NB4 (cell line): ENCODE results near the gene TMTC2.

ENCODE experiments used
- DNase-seq: peaks from one replicate; pipeline ENCODE4 v3.0.0; 2010; ENCODE audit warnings: low read depth
- H3K4me3 ChIP-seq: one replicate; pipeline ENCODE4 v1.5.1; 2011; ENCODE audit warnings: mild to moderate bottlenecking, low read depth, low read length, moderate library complexity
- MYC ChIP-seq: IDR thresholded peaks from 2 replicates; pipeline ENCODE4 v1.6.1; 2011; ENCODE audit warnings: low read depth, low read length
- POLR2A ChIP-seq: IDR thresholded peaks from 2 replicates; pipeline ENCODE4 v1.6.1; 2011; ENCODE audit warnings: mild to moderate bottlenecking; ENCODE audit not compliant: insufficient read length; ENCODE audit errors: extremely low read depth
- TF ChIP-seq, protein P1 (sequence below): IDR thresholded peaks from 2 replicates; pipeline ENCODE4 v1.6.1; 2011; ENCODE audit warnings: low read depth, low read length
- TF ChIP-seq, protein P2 (sequence below): IDR thresholded peaks from one replicate; pipeline ENCODE4 v1.5.1; 2012; ENCODE audit warnings: low read depth, low read length

The TMTC2 gene

DNA sequence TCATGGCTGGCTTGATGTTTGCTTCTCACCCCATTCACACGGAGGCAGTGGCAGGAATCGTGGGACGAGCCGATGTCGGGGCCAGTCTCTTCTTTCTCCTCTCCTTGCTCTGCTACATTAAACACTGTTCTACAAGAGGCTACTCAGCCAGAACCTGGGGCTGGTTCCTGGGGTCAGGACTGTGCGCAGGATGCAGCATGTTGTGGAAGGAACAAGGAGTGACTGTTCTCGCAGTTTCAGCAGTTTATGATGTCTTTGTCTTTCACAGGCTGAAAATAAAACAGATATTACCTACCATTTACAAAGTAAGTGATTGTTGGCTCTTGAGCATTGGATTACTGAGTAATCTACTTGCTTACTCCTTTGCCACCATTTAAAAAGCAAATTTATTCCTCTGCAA, 170.6 kb downstream of the TMTC2 start:
- no peak for TF ChIP-seq MYC
- TF ChIP-seq POLR2A = no peak
- TF ChIP-seq, protein P1, sequence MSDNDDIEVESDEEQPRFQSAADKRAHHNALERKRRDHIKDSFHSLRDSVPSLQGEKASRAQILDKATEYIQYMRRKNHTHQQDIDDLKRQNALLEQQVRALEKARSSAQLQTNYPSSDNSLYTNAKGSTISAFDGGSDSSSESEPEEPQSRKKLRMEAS = no peak
- TF ChIP-seq, protein P2, sequence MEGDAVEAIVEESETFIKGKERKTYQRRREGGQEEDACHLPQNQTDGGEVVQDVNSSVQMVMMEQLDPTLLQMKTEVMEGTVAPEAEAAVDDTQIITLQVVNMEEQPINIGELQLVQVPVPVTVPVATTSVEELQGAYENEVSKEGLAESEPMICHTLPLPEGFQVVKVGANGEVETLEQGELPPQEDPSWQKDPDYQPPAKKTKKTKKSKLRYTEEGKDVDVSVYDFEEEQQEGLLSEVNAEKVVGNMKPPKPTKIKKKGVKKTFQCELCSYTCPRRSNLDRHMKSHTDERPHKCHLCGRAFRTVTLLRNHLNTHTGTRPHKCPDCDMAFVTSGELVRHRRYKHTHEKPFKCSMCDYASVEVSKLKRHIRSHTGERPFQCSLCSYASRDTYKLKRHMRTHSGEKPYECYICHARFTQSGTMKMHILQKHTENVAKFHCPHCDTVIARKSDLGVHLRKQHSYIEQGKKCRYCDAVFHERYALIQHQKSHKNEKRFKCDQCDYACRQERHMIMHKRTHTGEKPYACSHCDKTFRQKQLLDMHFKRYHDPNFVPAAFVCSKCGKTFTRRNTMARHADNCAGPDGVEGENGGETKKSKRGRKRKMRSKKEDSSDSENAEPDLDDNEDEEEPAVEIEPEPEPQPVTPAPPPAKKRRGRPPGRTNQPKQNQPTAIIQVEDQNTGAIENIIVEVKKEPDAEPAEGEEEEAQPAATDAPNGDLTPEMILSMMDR = no peak
- no peak overlapping the region for H3K4me3 ChIP-seq
- no peak for DNase-seq

DNA sequence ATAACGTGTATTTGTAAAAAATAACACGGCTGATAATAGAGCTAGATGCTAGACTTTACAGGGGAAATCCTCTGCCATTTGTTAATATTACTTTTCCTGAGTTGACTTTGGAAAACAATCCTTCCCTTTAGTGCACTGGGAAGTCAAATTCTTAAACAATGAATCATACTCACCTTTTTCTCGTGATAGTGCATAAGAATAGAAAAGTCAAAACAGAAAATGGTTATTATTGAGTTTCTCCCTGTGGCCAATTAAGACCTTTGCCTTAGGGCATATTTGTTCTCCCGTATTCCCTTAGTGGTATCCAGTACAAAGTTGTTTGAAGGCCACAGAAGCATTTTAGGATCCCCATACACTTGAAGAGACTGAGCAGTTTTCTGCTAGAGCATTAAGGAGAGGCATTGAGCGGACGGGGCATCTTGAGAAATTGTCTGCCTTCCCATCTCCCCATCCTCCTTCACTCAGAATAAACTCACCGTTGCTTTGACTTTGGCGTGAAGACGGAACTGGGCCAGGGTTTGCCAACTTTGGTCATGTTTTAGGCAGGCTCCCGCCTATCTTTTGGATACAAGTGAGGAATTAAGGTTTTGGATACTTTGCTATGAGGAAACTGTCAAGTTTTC, 171.3 kb downstream of the TMTC2 start:
- no peak for TF ChIP-seq MYC
- TF ChIP-seq POLR2A = no peak
- TF ChIP-seq, protein P2 = no peak
- TF ChIP-seq, protein P1 = no peak
- no peak overlapping the region for H3K4me3 ChIP-seq
- DNase-seq = no peak

DNA sequence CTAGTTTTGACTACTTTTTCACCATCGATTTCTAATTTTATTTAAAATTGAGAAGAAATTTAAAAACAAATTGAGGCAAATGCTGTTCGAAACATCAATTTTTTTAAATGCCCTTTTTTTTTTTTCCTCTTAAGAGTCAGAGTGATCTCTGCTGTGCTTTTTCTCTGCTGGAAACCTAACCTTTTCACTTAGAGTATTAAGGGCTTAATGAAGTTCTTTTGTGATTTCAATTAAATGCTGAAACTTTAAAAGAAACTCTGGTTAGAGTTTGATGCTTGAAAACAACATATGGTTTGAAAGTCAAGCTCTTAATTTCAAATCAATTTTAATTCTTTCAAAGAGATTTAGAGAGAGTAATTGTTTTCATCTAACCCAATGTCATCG, 171.8 kb downstream of the TMTC2 start:
- DNase-seq = no peak
- H3K4me3 ChIP-seq = no peak overlapping the region
- TF ChIP-seq MYC (no peak), POLR2A (no peak)
- TF ChIP-seq, protein P1 = no peak
- TF ChIP-seq, protein P2 = no peak

DNA sequence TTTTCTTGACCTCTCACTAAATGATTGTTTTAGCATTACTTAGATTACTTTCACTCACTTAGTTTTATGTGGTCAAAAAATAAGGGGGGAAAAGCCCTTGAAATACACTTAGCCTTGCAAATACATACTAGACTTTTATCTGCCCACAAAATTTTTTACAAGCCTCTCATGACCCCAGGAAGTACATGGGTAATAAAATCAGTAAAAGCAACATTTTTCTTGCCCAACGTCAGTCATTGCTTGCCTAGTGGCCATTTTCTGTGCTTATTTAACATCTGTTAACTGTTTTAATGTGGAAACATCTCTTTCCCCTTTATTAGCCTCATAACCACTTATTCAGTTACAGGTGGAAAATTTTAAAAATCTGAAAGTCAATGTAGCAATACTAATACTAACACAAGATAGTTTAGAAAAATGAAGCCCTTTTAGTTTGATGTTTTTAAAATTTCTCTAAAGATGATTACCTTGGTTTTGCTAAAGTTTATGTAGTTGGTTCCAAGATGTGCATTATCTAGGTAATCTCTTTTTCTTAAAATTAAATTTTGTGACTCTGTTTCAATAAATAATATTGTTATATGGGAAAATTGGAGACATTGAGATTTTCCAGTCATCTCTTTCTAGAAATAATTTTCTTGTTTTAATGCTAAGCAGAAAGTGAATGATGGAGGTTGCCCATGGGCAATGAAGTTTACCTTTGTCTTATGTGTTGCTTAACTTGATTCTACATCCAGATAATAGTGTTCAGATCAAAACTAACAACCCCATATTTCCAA, 175.5 kb downstream of the TMTC2 start:
- no peak overlapping the region for H3K4me3 ChIP-seq
- peak; percentile 69 for DNase-seq
- TF ChIP-seq, protein P1 = no peak
- TF ChIP-seq, protein P2 = no peak
- no peak for TF ChIP-seq MYC
- TF ChIP-seq POLR2A = no peak

DNA sequence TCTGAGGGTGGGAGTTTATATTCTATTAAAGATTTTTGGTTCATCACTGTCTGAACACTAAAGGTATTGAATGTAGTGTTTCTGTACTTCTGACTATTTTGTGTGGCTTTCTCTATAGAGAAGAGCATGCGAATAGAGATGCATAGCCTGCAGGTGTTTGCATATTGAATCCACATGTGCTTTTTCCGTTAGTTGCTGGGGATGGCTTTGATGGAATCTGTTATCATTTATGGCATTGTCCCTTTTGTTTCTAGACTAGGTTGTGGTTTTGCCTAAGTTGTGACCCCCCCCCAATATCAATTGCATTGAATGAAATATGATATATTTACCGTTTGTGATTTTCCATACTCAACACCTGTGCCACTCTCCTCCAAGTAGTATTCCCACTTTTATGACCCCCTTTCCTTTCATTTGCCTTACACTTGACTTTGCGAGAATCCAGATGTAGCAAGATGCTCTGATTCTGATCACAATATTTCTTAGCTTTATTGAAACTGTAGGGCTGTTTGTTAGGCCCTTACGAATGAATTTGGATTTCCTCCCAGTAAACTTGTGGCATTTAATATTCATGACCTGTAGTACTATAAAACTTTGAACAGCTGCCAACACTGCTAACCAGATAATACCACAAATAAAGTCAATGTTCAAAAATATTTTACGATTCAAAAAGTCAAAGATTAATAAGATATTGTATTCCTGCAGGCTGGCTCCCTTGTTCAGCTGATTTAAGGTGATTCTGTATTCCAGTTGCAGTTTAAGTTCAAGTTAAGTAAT, 176.4 kb downstream of the TMTC2 start:
- TF ChIP-seq, protein P2 = no peak
- TF ChIP-seq POLR2A (no peak), MYC (no peak)
- TF ChIP-seq, protein P1 = no peak
- DNase-seq = no peak
- no peak overlapping the region for H3K4me3 ChIP-seq
